Neural cell (in vitro differentiated cells): ENCODE measurements around the gene IL36G. TPM values are rescaled to one million over a fixed set of nuclear protein-coding genes. Genes with fewer than 3 reads are reported as not detected.

Source experiments
- H2AFZ ChIP-seq: fragments of 200-600, 300-800 bp; sonication (generic), shearing (Covaris generic); 2 replicates; pipeline ENCODE4 v1.6.0; 2014; ENCODE audit warnings: low read depth, mild to moderate bottlenecking, antibody characterized with exemption, low read length, moderate library complexity
- H3F3A ChIP-seq: fragments of 200-600 bp; shearing (Covaris generic); 2 replicates; pipeline ENCODE4 v1.6.1; 2016; ENCODE audit warnings: mild to moderate bottlenecking, moderate library complexity, mixed read lengths, antibody characterized with exemption, low read length; ENCODE audit not compliant: insufficient read depth, poor library complexity, severe bottlenecking
- H3K27ac ChIP-seq: fragments of 200-600, 300-800 bp; sonication (generic), shearing (Covaris generic); 2 replicates; pipeline ENCODE4 v1.5.1; 2014; ENCODE audit warnings: mild to moderate bottlenecking, low read length, moderate library complexity
- H3K27me3 ChIP-seq: fragments of 300-800, 200-600 bp; sonication (generic), shearing (Covaris generic); 2 replicates; pipeline ENCODE4 v1.6.0; 2014; ENCODE audit warnings: mild to moderate bottlenecking, low read depth, low read length, moderate library complexity; ENCODE audit not compliant: insufficient read depth
- H3K36me3 ChIP-seq: fragments of 300-800, 200-600 bp; sonication (generic), shearing (Covaris generic); 2 replicates; pipeline ENCODE4 v1.5.1; 2014; ENCODE audit warnings: mild to moderate bottlenecking, antibody characterized with exemption, low read length, moderate library complexity; ENCODE audit not compliant: insufficient read depth
- H3K4me2 ChIP-seq: fragments of 300-800, 200-600 bp; sonication (generic), shearing (Covaris generic); 2 replicates; pipeline ENCODE4 v1.6.0; 2014; ENCODE audit warnings: mild to moderate bottlenecking, low read length
- H3K4me3 ChIP-seq: fragments of 300-800, 200-600 bp; sonication (generic), shearing (Covaris generic); 2 replicates; pipeline ENCODE4 v1.5.1; 2014; ENCODE audit warnings: mild to moderate bottlenecking, low read length, moderate library complexity
- H3K79me2 ChIP-seq: fragments of 200-600 bp; shearing (Covaris generic); replicated peaks from 2 replicates; pipeline ENCODE4 v1.6.0; 2014; ENCODE audit warnings: mild to moderate bottlenecking, low read length, moderate library complexity; ENCODE audit not compliant: insufficient read depth
- H3K9ac ChIP-seq: fragments of 300-800, 200-600 bp; sonication (generic), shearing (Covaris generic); 2 replicates; pipeline ENCODE4 v1.6.1; 2016; ENCODE audit warnings: mild to moderate bottlenecking, low read length, mixed read lengths
- H3K9me2 ChIP-seq: fragments of 200-600 bp; shearing (Covaris generic); 2 replicates; pipeline ENCODE4 v1.6.1; 2016; ENCODE audit warnings: mild to moderate bottlenecking, low read length, mixed read lengths; ENCODE audit not compliant: insufficient read depth
- H3K9me3 ChIP-seq: fragments of 200-600, 300-800 bp; sonication (generic), shearing (Covaris generic); 2 replicates; pipeline ENCODE4 v1.6.1; 2016; ENCODE audit warnings: mild to moderate bottlenecking, mixed run types, low read length, moderate library complexity, mixed read lengths
- H4K20me1 ChIP-seq: fragments of 200-600 bp; shearing (Covaris generic); 2 replicates; pipeline ENCODE4 v1.6.1; 2016; ENCODE audit warnings: mild to moderate bottlenecking, mixed run types; ENCODE audit not compliant: insufficient read depth
- EP300 ChIP-seq: fragments of 450-650 bp; conservative IDR thresholded peaks from 2 replicates; pipeline ENCODE4 v1.6.1; 2014; ENCODE audit warnings: antibody characterized with exemption, mild to moderate bottlenecking, moderate library complexity; ENCODE audit not compliant: poor library complexity, severe bottlenecking
- EZH2 ChIP-seq: fragments of 200-600, 300-800 bp; shearing (Covaris generic), sonication (generic); IDR thresholded peaks from 2 replicates; pipeline ENCODE4 v1.6.1; 2014; ENCODE audit warnings: antibody characterized with exemption, low read length, borderline replicate concordance, mild to moderate bottlenecking; ENCODE audit not compliant: insufficient read depth, poor library complexity, severe bottlenecking
- MXI1 ChIP-seq: fragments of 450-650 bp; conservative IDR thresholded peaks from 2 replicates; pipeline ENCODE4 v1.6.1; 2014; ENCODE audit warnings: antibody characterized with exemption, mild to moderate bottlenecking; ENCODE audit not compliant: poor library complexity, severe bottlenecking
- POLR2AphosphoS5 ChIP-seq: IDR thresholded peaks from 2 replicates; pipeline ENCODE4 v1.6.1; 2012
- RAD21 ChIP-seq: fragments of 450-650 bp; conservative IDR thresholded peaks from 2 replicates; pipeline ENCODE4 v1.6.1; 2014; ENCODE audit warnings: antibody characterized with exemption, mild to moderate bottlenecking, moderate library complexity
- SMC3 ChIP-seq: fragments of 450-650 bp; conservative IDR thresholded peaks from 2 replicates; pipeline ENCODE4 v1.6.1; 2014; ENCODE audit warnings: antibody characterized with exemption, mild to moderate bottlenecking, moderate library complexity; ENCODE audit not compliant: poor library complexity
- TAF1 ChIP-seq: IDR thresholded peaks from 2 replicates; pipeline ENCODE4 v1.6.1; 2012; ENCODE audit warnings: low read depth
- polyA plus RNA-seq: library from polyadenylated mRNA; depleted of rRNA; stranded (reverse); fragments of >200 nt; gene quantifications from 2 replicates; pipeline ENCODE4 v1.2.3, GENCODE V29; 2014
- TF ChIP-seq, protein P1 (sequence below): IDR thresholded peaks from 2 replicates; pipeline ENCODE4 v1.6.1; 2012; ENCODE audit warnings: borderline replicate concordance
- TF ChIP-seq, protein P2 (sequence below): fragments of 450-650 bp; IDR thresholded peaks from 2 replicates; pipeline ENCODE4 v1.5.1; 2014; ENCODE audit warnings: antibody characterized with exemption, mild to moderate bottlenecking, moderate library complexity; ENCODE audit not compliant: poor library complexity, severe bottlenecking

The IL36G gene
- polyA plus RNA-seq, 1 donor from 2014 or later, result not detected

- Histone ChIP-seq H3K4me2 (no peak overlapping the region), H3K9me3 (no peaks in the 10 kb centered on the region), H2AFZ (no peak overlapping the region), H3K27ac (no peak overlapping the region), H3K4me3 (no peak overlapping the region), H3K9ac (no peak overlapping the region), H3K9me2 (no peaks in the 10 kb centered on the region), H3K36me3 (no peaks in the 10 kb centered on the region), H4K20me1 (no peaks in the 10 kb centered on the region), H3F3A (no peaks in the 10 kb centered on the region), H3K27me3 (no peaks in the 10 kb centered on the region), H3K79me2 (no peaks in the 10 kb centered on the region)
- TF ChIP-seq TAF1, result no peak
- no peak for TF ChIP-seq EP300
- TF ChIP-seq EZH2, result no peak
- TF ChIP-seq SMC3, result no peak
- TF ChIP-seq, protein P1, sequence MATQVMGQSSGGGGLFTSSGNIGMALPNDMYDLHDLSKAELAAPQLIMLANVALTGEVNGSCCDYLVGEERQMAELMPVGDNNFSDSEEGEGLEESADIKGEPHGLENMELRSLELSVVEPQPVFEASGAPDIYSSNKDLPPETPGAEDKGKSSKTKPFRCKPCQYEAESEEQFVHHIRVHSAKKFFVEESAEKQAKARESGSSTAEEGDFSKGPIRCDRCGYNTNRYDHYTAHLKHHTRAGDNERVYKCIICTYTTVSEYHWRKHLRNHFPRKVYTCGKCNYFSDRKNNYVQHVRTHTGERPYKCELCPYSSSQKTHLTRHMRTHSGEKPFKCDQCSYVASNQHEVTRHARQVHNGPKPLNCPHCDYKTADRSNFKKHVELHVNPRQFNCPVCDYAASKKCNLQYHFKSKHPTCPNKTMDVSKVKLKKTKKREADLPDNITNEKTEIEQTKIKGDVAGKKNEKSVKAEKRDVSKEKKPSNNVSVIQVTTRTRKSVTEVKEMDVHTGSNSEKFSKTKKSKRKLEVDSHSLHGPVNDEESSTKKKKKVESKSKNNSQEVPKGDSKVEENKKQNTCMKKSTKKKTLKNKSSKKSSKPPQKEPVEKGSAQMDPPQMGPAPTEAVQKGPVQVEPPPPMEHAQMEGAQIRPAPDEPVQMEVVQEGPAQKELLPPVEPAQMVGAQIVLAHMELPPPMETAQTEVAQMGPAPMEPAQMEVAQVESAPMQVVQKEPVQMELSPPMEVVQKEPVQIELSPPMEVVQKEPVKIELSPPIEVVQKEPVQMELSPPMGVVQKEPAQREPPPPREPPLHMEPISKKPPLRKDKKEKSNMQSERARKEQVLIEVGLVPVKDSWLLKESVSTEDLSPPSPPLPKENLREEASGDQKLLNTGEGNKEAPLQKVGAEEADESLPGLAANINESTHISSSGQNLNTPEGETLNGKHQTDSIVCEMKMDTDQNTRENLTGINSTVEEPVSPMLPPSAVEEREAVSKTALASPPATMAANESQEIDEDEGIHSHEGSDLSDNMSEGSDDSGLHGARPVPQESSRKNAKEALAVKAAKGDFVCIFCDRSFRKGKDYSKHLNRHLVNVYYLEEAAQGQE, result no peak
- TF ChIP-seq, protein P2, sequence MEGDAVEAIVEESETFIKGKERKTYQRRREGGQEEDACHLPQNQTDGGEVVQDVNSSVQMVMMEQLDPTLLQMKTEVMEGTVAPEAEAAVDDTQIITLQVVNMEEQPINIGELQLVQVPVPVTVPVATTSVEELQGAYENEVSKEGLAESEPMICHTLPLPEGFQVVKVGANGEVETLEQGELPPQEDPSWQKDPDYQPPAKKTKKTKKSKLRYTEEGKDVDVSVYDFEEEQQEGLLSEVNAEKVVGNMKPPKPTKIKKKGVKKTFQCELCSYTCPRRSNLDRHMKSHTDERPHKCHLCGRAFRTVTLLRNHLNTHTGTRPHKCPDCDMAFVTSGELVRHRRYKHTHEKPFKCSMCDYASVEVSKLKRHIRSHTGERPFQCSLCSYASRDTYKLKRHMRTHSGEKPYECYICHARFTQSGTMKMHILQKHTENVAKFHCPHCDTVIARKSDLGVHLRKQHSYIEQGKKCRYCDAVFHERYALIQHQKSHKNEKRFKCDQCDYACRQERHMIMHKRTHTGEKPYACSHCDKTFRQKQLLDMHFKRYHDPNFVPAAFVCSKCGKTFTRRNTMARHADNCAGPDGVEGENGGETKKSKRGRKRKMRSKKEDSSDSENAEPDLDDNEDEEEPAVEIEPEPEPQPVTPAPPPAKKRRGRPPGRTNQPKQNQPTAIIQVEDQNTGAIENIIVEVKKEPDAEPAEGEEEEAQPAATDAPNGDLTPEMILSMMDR, result no peak
- no peak for TF ChIP-seq POLR2AphosphoS5
- no peak for TF ChIP-seq MXI1
Observed at GRCh38 chr2:112936927-112937232, 40.9 kb upstream of the IL36G start.

- no peak overlapping the region for H3K4me3 ChIP-seq
- H3K4me2 ChIP-seq, result no peak overlapping the region
- H3K9me3 ChIP-seq, result no peaks in the 10 kb centered on the region
- H2AFZ ChIP-seq, result no peak overlapping the region
- H4K20me1 ChIP-seq, result no peaks in the 10 kb centered on the region
- no peak for TF ChIP-seq EP300
- no peak for TF ChIP-seq POLR2AphosphoS5
- TF ChIP-seq, protein P1, result no peak
- TF ChIP-seq MXI1, result no peak
- no peak for TF ChIP-seq EZH2
- TF ChIP-seq, protein P2, result no peak
- no peak for TF ChIP-seq TAF1
- TF ChIP-seq SMC3, result no peak
- no peak for TF ChIP-seq RAD21
- H3K27me3 ChIP-seq, result no peaks in the 10 kb centered on the region
- no peaks in the 10 kb centered on the region for H3K9me2 ChIP-seq
- no peak overlapping the region for H3K9ac ChIP-seq
- no peaks in the 10 kb centered on the region for H3K36me3 ChIP-seq
- no peaks in the 10 kb centered on the region for H3K79me2 ChIP-seq
- no peaks in the 10 kb centered on the region for H3F3A ChIP-seq
- no peak overlapping the region for H3K27ac ChIP-seq
Observed at GRCh38 chr2:112938904-112939303, 38.9 kb upstream of the IL36G start.
